GM12878 (cell line): Measurements from ENCODE around the gene LTA. TPM values are rescaled to one million over a fixed set of nuclear protein-coding genes. Genes with fewer than 3 reads are reported as not detected.

Experiments
- CEBPB ChIP-seq, 2 experiments: fragments of 150-350 bp in 1 of 2; IDR thresholded peaks; 2 replicates each; pipeline ENCODE4 v1.6.1; 2012 to 2014; ENCODE audit warnings: low read depth in 2 of 2, low read length in 2 of 2, borderline replicate concordance in 1 of 2, inconsistent platforms in 1 of 2
- CREM ChIP-seq: IDR thresholded peaks from 2 replicates; pipeline ENCODE4 v1.6.1; 2014; ENCODE audit warnings: antibody characterized with exemption, low read depth
- EGR1 ChIP-seq, 2 experiments: IDR thresholded peaks; 1 replicate in 1 of 2; 2 replicates in 1 of 2; pipeline ENCODE4 v1.6.1; 2011 to 2012; ENCODE audit warnings: low read depth in 2 of 2, low read length in 2 of 2, borderline replicate concordance in 1 of 2, mild to moderate bottlenecking in 1 of 2, moderate library complexity in 1 of 2
- EZH2 ChIP-seq: IDR thresholded peaks from 2 replicates; pipeline ENCODE4 v1.6.1; 2012; ENCODE audit warnings: low read depth, mild to moderate bottlenecking, control low read depth, inconsistent platforms, low read length, borderline replicate concordance; ENCODE audit not compliant: control insufficient read depth
- HDGF ChIP-seq: fragments of 450-650 bp; IDR thresholded peaks from 2 replicates; pipeline ENCODE4 v1.6.1; 2016; ENCODE audit warnings: antibody characterized with exemption
- LARP7 ChIP-seq: fragments of 450-650 bp; IDR thresholded peaks from 2 replicates; pipeline ENCODE4 v1.6.1; 2017; ENCODE audit warnings: mild to moderate bottlenecking
- NFXL1 ChIP-seq: fragments of 450-650 bp; IDR thresholded peaks from 2 replicates; pipeline ENCODE4 v1.6.1; 2017; ENCODE audit warnings: antibody characterized with exemption, mild to moderate bottlenecking, borderline replicate concordance
- NRF1 ChIP-seq: conservative IDR thresholded peaks from 2 replicates; pipeline ENCODE4 v1.6.1; 2011; ENCODE audit warnings: mild to moderate bottlenecking, low read depth, low read length, improper control_type of control experiment
- PAX5 ChIP-seq: IDR thresholded peaks from 2 replicates; pipeline ENCODE4 v1.6.1; 2011; ENCODE audit warnings: low read depth, low read length, borderline replicate concordance
- POLR2A ChIP-seq: IDR thresholded peaks from 2 replicates; pipeline ENCODE4 v1.6.1; 2011; ENCODE audit warnings: low read depth, mild to moderate bottlenecking, low read length
- RAD51 ChIP-seq: fragments of 450-650 bp; IDR thresholded peaks from 2 replicates; pipeline ENCODE4 v1.6.1; 2016; ENCODE audit warnings: moderate library complexity, mild to moderate bottlenecking, inconsistent platforms
- RCOR1 ChIP-seq: conservative IDR thresholded peaks from 2 replicates; pipeline ENCODE4 v1.6.1; 2012; ENCODE audit warnings: low read depth, low read length, improper control_type of control experiment
- RFX5 ChIP-seq: IDR thresholded peaks from 2 replicates; pipeline ENCODE4 v1.6.1; 2011; ENCODE audit warnings: low read depth, low read length, improper control_type of control experiment
- SKIL ChIP-seq: fragments of 450-650 bp; IDR thresholded peaks from 2 replicates; pipeline ENCODE4 v1.6.1; 2017; ENCODE audit warnings: mild to moderate bottlenecking, low read depth, inconsistent platforms; ENCODE audit not compliant: poor library complexity, severe bottlenecking
- SMC3 ChIP-seq: IDR thresholded peaks from 2 replicates; pipeline ENCODE4 v1.6.1; 2011; ENCODE audit warnings: low read length, improper control_type of control experiment, borderline replicate concordance
- SRF ChIP-seq, 2 experiments: IDR thresholded peaks; 2 replicates each; pipeline ENCODE4 v1.6.1; 2011; ENCODE audit warnings: low read depth in 2 of 2, low read length in 2 of 2, mild to moderate bottlenecking in 1 of 2, moderate library complexity in 1 of 2
- TCF3 ChIP-seq: IDR thresholded peaks from 2 replicates; pipeline ENCODE4 v1.6.1; 2012; ENCODE audit warnings: low read depth, mild to moderate bottlenecking, low read length, borderline replicate concordance; ENCODE audit not compliant: insufficient read depth
- TCF7 ChIP-seq: IDR thresholded peaks from 2 replicates; pipeline ENCODE4 v1.6.1; 2014; ENCODE audit warnings: antibody characterized with exemption, borderline replicate concordance
- YY1 ChIP-seq: IDR thresholded peaks from 2 replicates; pipeline ENCODE4 v1.6.1; 2011; ENCODE audit warnings: low read depth, mild to moderate bottlenecking, low read length
- ZNF207 ChIP-seq: fragments of 450-650 bp; IDR thresholded peaks from 2 replicates; pipeline ENCODE4 v1.6.1; 2014; ENCODE audit warnings: antibody characterized with exemption, mild to moderate bottlenecking, borderline replicate concordance
- ZZZ3 ChIP-seq: IDR thresholded peaks from 2 replicates; pipeline ENCODE4 v1.6.1; 2011; ENCODE audit warnings: low read depth; ENCODE audit not compliant: control insufficient read depth, insufficient read length
- polyA plus RNA-seq, 11 experiments: library from polyadenylated mRNA; depleted of rRNA in 4 of 11; unstranded in 6 of 11; stranded (reverse) in 5 of 11; fragments of >200 nt; fragmentation: Nextera tagmentation in 4 of 11; fragmentation: Illumina TruSeq in 1 of 11; extraction: Ambion mirVana in 4 of 11; extraction: Trizol in 1 of 11; gene quantifications; 1 replicate in 1 of 11; 2 replicates in 10 of 11; pipeline versions ENCODE4 v1.2.1 to v1.2.3, GENCODE V29; 2011 to 2016; ENCODE audit warnings: inconsistent platforms in 2 of 11, missing spikeins in 2 of 11, low read depth in 1 of 11
- total RNA-seq, 4 experiments: library from RNA; depleted of rRNA in 3 of 4; stranded (reverse); fragments of >200 nt in 3 of 4; fragmentation: Illumina TruSeq in 1 of 4; extraction: Trizol in 1 of 4; gene quantifications; 2 replicates each; pipeline versions ENCODE4 v1.2.1 to v1.2.3, GENCODE V29; 2013 to 2021
- TF ChIP-seq, protein P1 (sequence below): IDR thresholded peaks from 2 replicates; pipeline ENCODE4 v1.6.1; 2012; ENCODE audit warnings: low read length, inconsistent platforms
- TF ChIP-seq, protein P2 (sequence below): fragments of 450-650 bp; IDR thresholded peaks from 2 replicates; pipeline ENCODE4 v1.6.1; 2017; ENCODE audit warnings: borderline replicate concordance

Gene LTA
- total and polyA plus RNA-seq, 10 of the 15 experiments (the other 5 are each of a cell fraction or from before 2014, with no cell fraction given), result 27.5 to 100 (median 75.1) TPM

DNA sequence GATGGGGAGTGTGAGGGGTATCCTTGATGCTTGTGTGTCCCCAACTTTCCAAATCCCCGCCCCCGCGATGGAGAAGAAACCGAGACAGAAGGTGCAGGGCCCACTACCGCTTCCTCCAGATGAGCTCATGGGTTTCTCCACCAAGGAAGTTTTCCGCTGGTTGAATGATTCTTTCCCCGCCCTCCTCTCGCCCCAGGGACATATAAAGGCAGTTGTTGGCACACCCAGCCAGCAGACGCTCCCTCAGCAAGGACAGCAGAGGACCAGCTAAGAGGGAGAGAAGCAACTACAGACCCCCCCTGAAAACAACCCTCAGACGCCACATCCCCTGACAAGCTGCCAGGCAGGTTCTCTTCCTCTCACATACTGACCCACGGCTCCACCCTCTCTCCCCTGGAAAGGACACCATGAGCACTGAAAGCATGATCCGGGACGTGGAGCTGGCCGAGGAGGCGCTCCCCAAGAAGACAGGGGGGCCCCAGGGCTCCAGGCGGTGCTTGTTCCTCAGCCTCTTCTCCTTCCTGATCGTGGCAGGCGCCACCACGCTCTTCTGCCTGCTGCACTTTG, 3.3 kb downstream of the LTA start, which contains the start of gene TNF (continued):
- TF ChIP-seq, protein P1, sequence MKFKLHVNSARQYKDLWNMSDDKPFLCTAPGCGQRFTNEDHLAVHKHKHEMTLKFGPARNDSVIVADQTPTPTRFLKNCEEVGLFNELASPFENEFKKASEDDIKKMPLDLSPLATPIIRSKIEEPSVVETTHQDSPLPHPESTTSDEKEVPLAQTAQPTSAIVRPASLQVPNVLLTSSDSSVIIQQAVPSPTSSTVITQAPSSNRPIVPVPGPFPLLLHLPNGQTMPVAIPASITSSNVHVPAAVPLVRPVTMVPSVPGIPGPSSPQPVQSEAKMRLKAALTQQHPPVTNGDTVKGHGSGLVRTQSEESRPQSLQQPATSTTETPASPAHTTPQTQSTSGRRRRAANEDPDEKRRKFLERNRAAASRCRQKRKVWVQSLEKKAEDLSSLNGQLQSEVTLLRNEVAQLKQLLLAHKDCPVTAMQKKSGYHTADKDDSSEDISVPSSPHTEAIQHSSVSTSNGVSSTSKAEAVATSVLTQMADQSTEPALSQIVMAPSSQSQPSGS, result no peak
- no peak for TF ChIP-seq NRF1
- peak; percentile 27; the same call in 1 of the 2 replicates for TF ChIP-seq SMC3
- 0 out of 2 replicates have a peak, but pooled peaks have one; percentile 20 for TF ChIP-seq HDGF
- peak; percentile 81 for TF ChIP-seq LARP7
- TF ChIP-seq TCF7, result no peak
- TF ChIP-seq ZZZ3, result no peak
- TF ChIP-seq SRF (IDR thresholded peaks at IDR 0.05; ENCODE audit: low read depth in 2 of 2, low read length in 2 of 2), result no peak
- TF ChIP-seq EGR1 (IDR thresholded peaks at IDR 0.05; ENCODE audit: borderline replicate concordance in 1 of 2, low read depth in 2 of 2, low read length in 2 of 2), result peak in 1 of 2 experiments; percentile 91; a peak in 2 of 3 replicates
- TF ChIP-seq POLR2A, result peak; percentile 99
- TF ChIP-seq RFX5, result no peak
- peak; percentile 19 for TF ChIP-seq SKIL
- TF ChIP-seq CREM, result peak; percentile 21; the same call in 1 of the 2 replicates
- peak; percentile 80; the same call in 1 of the 2 replicates for TF ChIP-seq RCOR1
- peak; percentile 90; the same call in 1 of the 2 replicates for TF ChIP-seq TCF3
- no peak for TF ChIP-seq PAX5
- no peak for TF ChIP-seq EZH2
- TF ChIP-seq NFXL1, result no peak
- no peak for TF ChIP-seq RAD51
- no peak for TF ChIP-seq CEBPB (IDR thresholded peaks at IDR 0.05; ENCODE audit: borderline replicate concordance in 1 of 2, low read depth in 2 of 2, low read length in 2 of 2)
- TF ChIP-seq, protein P2, sequence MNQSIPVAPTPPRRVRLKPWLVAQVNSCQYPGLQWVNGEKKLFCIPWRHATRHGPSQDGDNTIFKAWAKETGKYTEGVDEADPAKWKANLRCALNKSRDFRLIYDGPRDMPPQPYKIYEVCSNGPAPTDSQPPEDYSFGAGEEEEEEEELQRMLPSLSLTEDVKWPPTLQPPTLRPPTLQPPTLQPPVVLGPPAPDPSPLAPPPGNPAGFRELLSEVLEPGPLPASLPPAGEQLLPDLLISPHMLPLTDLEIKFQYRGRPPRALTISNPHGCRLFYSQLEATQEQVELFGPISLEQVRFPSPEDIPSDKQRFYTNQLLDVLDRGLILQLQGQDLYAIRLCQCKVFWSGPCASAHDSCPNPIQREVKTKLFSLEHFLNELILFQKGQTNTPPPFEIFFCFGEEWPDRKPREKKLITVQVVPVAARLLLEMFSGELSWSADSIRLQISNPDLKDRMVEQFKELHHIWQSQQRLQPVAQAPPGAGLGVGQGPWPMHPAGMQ, result no peak
- TF ChIP-seq YY1, result peak; percentile 53; the same call in 1 of the 2 replicates
- no peak for TF ChIP-seq ZNF207
